ENCODE measurements around the gene RIT1.
"Not testable (repeated sequence)": the region's sequence is repeated elsewhere in the genome, so short reads cannot be mapped to it uniquely, and the experiment has no call there.

GRCh38 chr1:155930725-155931124, 19.6 kb upstream of the RIT1 start:
- TF ChIP-seq CTCF (conservative IDR thresholded peaks at IDR 0.05; ENCODE audit: low read length); EZH2phosphoT487 (IDR thresholded peaks at IDR 0.05; ENCODE audit: borderline replicate concordance): not testable (repeated sequence)
